SK-N-SH (cell line): ENCODE data around the gene KRTAP9-9. TPM values are rescaled to one million over a fixed set of nuclear protein-coding genes. Genes with fewer than 3 reads are reported as not detected.

Experiments used
- CTCF ChIA-PET: fragments of 300-600, 350-600 bp; formaldehyde crosslinking; extraction: SDS; loops from one replicate; lab custom pipeline; 2021; lab: Yijun Ruan, JAX
- POLR2A ChIA-PET: fragments of 350-600 bp; sonication (Branson Sonifier 250); formaldehyde crosslinking; extraction: SDS; loops from one replicate; lab custom pipeline; 2020; ENCODE audit warnings: antibody characterized with exemption, inconsistent platforms; lab: Yijun Ruan, JAX
- DNase-seq: peaks from one replicate; pipeline ENCODE4 v3.0.0; 2012
- H2AFZ ChIP-seq: fragments of 200-600 bp; sonication (generic); 2 replicates; pipeline ENCODE4 v1.8.1; 2016; ENCODE audit warnings: antibody characterized with exemption, mild to moderate bottlenecking, low read depth
- H3F3A ChIP-seq: fragments of 200-600 bp; sonication (generic); replicated peaks from 2 replicates; pipeline ENCODE3; 2016; ENCODE audit warnings: antibody characterized with exemption, mild to moderate bottlenecking; ENCODE audit not compliant: insufficient read depth
- H3K27ac ChIP-seq, 2 experiments: fragments of 200-500 bp in 1 of 2; fragments of 200-600 bp in 1 of 2; sonication (Bioruptor generic) in 1 of 2; sonication (generic), shearing (Covaris generic) in 1 of 2; 2 replicates each; pipeline versions ENCODE4 v1.5.1 to v1.6.1; 2014 to 2016; ENCODE audit warnings: low read depth in 2 of 2, inconsistent platforms in 1 of 2, low read length in 1 of 2, mild to moderate bottlenecking in 1 of 2, mixed read lengths in 1 of 2
- H3K27me3 ChIP-seq: fragments of 200-600 bp; sonication (generic), shearing (Covaris generic); 2 replicates; pipeline ENCODE4 v1.6.1; 2016; ENCODE audit warnings: mixed run types; ENCODE audit not compliant: insufficient read depth
- H3K36me3 ChIP-seq, 2 experiments: fragments of 200-500 bp in 1 of 2; fragments of 200-600 bp in 1 of 2; sonication (Bioruptor generic) in 1 of 2; sonication (generic) in 1 of 2; replicated peaks in 1 of 2; 2 replicates each; pipeline versions ENCODE3 to v1.5.1; 2014 to 2016; ENCODE audit warnings: low read length in 1 of 2, mild to moderate bottlenecking in 1 of 2; ENCODE audit not compliant: insufficient read depth in 2 of 2, control insufficient read depth in 1 of 2
- H3K4me1 ChIP-seq, 2 experiments: fragments of 200-500 bp in 1 of 2; fragments of 200-600 bp in 1 of 2; sonication (Bioruptor generic) in 1 of 2; sonication (generic), shearing (Covaris generic) in 1 of 2; 2 replicates each; pipeline versions ENCODE4 v1.5.1 to v1.6.1; 2014 to 2016; ENCODE audit warnings: low read depth in 1 of 2, low read length in 1 of 2, mixed run types in 1 of 2; ENCODE audit not compliant: insufficient read depth in 2 of 2, control insufficient read depth in 1 of 2
- H3K4me2 ChIP-seq: fragments of 200-600 bp; sonication (generic), shearing (Covaris generic); 2 replicates; pipeline ENCODE4 v1.6.1; 2017; ENCODE audit warnings: mixed run types
- H3K4me3 ChIP-seq, 2 experiments: fragments of 200-500 bp in 1 of 2; fragments of 200-600 bp in 1 of 2; sonication (Bioruptor generic) in 1 of 2; sonication (generic), shearing (Covaris generic) in 1 of 2; 2 replicates each; pipeline versions ENCODE4 v1.5.1 to v1.8.1; 2014 to 2016; ENCODE audit warnings: low read depth in 2 of 2, inconsistent platforms in 1 of 2, low read length in 1 of 2, mild to moderate bottlenecking in 1 of 2, mixed read lengths in 1 of 2, moderate library complexity in 1 of 2
- H3K79me2 ChIP-seq: fragments of 200-600 bp; sonication (generic); 2 replicates; pipeline ENCODE4 v1.8.1; 2017; ENCODE audit warnings: mild to moderate bottlenecking; ENCODE audit not compliant: insufficient read depth
- H3K9ac ChIP-seq: fragments of 200-600 bp; sonication (generic); 2 replicates; pipeline ENCODE4 v1.6.1; 2017; ENCODE audit warnings: mixed run types
- H3K9me2 ChIP-seq: fragments of 200-600 bp; sonication (generic); 2 replicates; pipeline ENCODE4 v1.6.1; 2017; ENCODE audit warnings: mixed run types
- H3K9me3 ChIP-seq: fragments of 200-600 bp; sonication (generic); 2 replicates; pipeline ENCODE4 v1.6.1; 2017; ENCODE audit warnings: mixed run types, mild to moderate bottlenecking, moderate library complexity
- H4K20me1 ChIP-seq: fragments of 200-600 bp; sonication (generic); 2 replicates; pipeline ENCODE4 v1.6.1; 2017; ENCODE audit warnings: mild to moderate bottlenecking, mixed run types; ENCODE audit not compliant: insufficient read depth
- CHD2 ChIP-seq: fragments of 150-350 bp; IDR thresholded peaks from 2 replicates; pipeline ENCODE4 v1.6.1; 2018; ENCODE audit warnings: low read length; ENCODE audit not compliant: partially characterized antibody
- EZH2phosphoT487 ChIP-seq: fragments of 200-600 bp; sonication (generic); IDR thresholded peaks from 2 replicates; pipeline ENCODE4 v1.6.1; 2017; ENCODE audit warnings: low read depth, mixed run types, mild to moderate bottlenecking, antibody characterized with exemption, moderate library complexity, borderline replicate concordance
- FOSL2 ChIP-seq: IDR thresholded peaks from 2 replicates; pipeline ENCODE4 v1.4.0; 2012; ENCODE audit warnings: low read depth, mild to moderate bottlenecking, moderate library complexity, borderline replicate concordance
- FOXJ3 ChIP-seq: sonication (generic); formaldehyde crosslinking; IDR thresholded peaks from 2 replicates; pipeline ENCODE4 v1.5.1; 2020; ENCODE audit warnings: mild to moderate bottlenecking, missing genetic modification reagents
- GATA2 ChIP-seq: sonication (generic); formaldehyde crosslinking; IDR thresholded peaks from 2 replicates; pipeline ENCODE4 v1.5.0; 2020; ENCODE audit warnings: mild to moderate bottlenecking, missing genetic modification reagents
- MEF2A ChIP-seq: IDR thresholded peaks from 2 replicates; pipeline ENCODE4 v1.4.0; 2012; ENCODE audit warnings: low read depth, borderline replicate concordance
- MXI1 ChIP-seq: IDR thresholded peaks from 2 replicates; pipeline ENCODE4 v1.6.1; 2012; ENCODE audit warnings: mild to moderate bottlenecking, low read depth, low read length, improper control_type of control experiment
- NFIC ChIP-seq: IDR thresholded peaks from 2 replicates; pipeline ENCODE4 v1.4.0; 2012; ENCODE audit warnings: borderline replicate concordance
- POLR2AphosphoS5 ChIP-seq: IDR thresholded peaks from 2 replicates; pipeline ENCODE4 v1.6.1; 2012; ENCODE audit warnings: low read depth, low read length
- SMC3 ChIP-seq: IDR thresholded peaks from 2 replicates; pipeline ENCODE4 v1.6.1; 2012; ENCODE audit warnings: low read depth, low read length, improper control_type of control experiment
- TAF1 ChIP-seq: IDR thresholded peaks from 2 replicates; pipeline ENCODE4 v1.6.1; 2012; ENCODE audit warnings: low read depth, mild to moderate bottlenecking, low read length, moderate library complexity, borderline replicate concordance
- YY1 ChIP-seq: IDR thresholded peaks from 2 replicates; pipeline ENCODE4 v1.4.0; 2012; ENCODE audit warnings: low read depth, mild to moderate bottlenecking
- ZBTB33 ChIP-seq: IDR thresholded peaks from 2 replicates; pipeline ENCODE4 v1.4.0; 2012; ENCODE audit warnings: low read depth, borderline replicate concordance
- WGBS: methylation state at CpG from one replicate; pipeline ENCODE4 v1.1.6; 2017; ENCODE audit warnings: low lambda C conversion rate; 5-methylcytosine and 5-hydroxymethylcytosine counted together
- polyA plus RNA-seq, 3 experiments: library from polyadenylated mRNA; depleted of rRNA; stranded (reverse); fragments of >200 nt; gene quantifications; 2 replicates each; pipeline ENCODE4 v1.2.3, GENCODE V29; 2012
- TF ChIP-seq, protein P1 (sequence below): IDR thresholded peaks from 2 replicates; pipeline ENCODE4 v1.6.1; 2012; ENCODE audit warnings: mild to moderate bottlenecking, low read depth, low read length, moderate library complexity
- TF ChIP-seq, protein P2 (sequence below): fragments of 200-600 bp; sonication (generic); IDR thresholded peaks from 2 replicates; pipeline ENCODE4 v1.6.1; 2017; ENCODE audit warnings: antibody characterized with exemption, mild to moderate bottlenecking, moderate library complexity

Gene KRTAP9-9
- polyA plus RNA-seq, 1 of the 3 experiments (the other 2 are of a cell fraction), result not detected

GRCh38 chr17:41215681-41216080 is 39.5 kb upstream of the KRTAP9-9 start:
- no peak for DNase-seq
- CTCF ChIA-PET, result no interaction called here
- Histone ChIP-seq H3K4me1 (no peaks in the 10 kb centered on the region), H3K27me3 (peaks cover 44% of the 10 kb centered on the region; the same call in 1 of the 2 replicates), H4K20me1 (no peaks in the 10 kb centered on the region), H3F3A (no peaks in the 10 kb centered on the region), H3K36me3 (no peaks in the 10 kb centered on the region), H3K27ac (no peak overlapping the region), H2AFZ (no peak overlapping the region), H3K9me3 (no peaks in the 10 kb centered on the region), H3K4me2 (no peak overlapping the region), H3K79me2 (no peaks in the 10 kb centered on the region), H3K9me2 (no peaks in the 10 kb centered on the region), H3K4me3 (no peak overlapping the region), H3K9ac (no peak overlapping the region)
- TF ChIP-seq YY1 (no peak), EZH2phosphoT487 (no peak), FOXJ3 (CRISPR knock-in tag) (no peak)
- TF ChIP-seq, protein P1, sequence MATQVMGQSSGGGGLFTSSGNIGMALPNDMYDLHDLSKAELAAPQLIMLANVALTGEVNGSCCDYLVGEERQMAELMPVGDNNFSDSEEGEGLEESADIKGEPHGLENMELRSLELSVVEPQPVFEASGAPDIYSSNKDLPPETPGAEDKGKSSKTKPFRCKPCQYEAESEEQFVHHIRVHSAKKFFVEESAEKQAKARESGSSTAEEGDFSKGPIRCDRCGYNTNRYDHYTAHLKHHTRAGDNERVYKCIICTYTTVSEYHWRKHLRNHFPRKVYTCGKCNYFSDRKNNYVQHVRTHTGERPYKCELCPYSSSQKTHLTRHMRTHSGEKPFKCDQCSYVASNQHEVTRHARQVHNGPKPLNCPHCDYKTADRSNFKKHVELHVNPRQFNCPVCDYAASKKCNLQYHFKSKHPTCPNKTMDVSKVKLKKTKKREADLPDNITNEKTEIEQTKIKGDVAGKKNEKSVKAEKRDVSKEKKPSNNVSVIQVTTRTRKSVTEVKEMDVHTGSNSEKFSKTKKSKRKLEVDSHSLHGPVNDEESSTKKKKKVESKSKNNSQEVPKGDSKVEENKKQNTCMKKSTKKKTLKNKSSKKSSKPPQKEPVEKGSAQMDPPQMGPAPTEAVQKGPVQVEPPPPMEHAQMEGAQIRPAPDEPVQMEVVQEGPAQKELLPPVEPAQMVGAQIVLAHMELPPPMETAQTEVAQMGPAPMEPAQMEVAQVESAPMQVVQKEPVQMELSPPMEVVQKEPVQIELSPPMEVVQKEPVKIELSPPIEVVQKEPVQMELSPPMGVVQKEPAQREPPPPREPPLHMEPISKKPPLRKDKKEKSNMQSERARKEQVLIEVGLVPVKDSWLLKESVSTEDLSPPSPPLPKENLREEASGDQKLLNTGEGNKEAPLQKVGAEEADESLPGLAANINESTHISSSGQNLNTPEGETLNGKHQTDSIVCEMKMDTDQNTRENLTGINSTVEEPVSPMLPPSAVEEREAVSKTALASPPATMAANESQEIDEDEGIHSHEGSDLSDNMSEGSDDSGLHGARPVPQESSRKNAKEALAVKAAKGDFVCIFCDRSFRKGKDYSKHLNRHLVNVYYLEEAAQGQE, result no peak
- POLR2A ChIA-PET, result no interaction called here
- WGBS, result 18% methylated on average over 1 of the region's 1 CpG

- WGBS, result 6% methylated on average over 2 of the region's 2 CpGs
- H3K4me3 ChIP-seq, result no peak overlapping the region
- no peaks in the 10 kb centered on the region for H3F3A ChIP-seq
- DNase-seq, result no peak
- no peak overlapping the region for H3K27ac ChIP-seq
- no peaks in the 10 kb centered on the region for H4K20me1 ChIP-seq
- no peaks in the 10 kb centered on the region for H3K4me1 ChIP-seq
- POLR2A ChIA-PET, result no interaction called here
- no peak overlapping the region for H3K9ac ChIP-seq
- CTCF ChIA-PET, result no interaction called here
- H3K9me3 ChIP-seq, result no peaks in the 10 kb centered on the region
- H3K4me2 ChIP-seq, result no peak overlapping the region
- H2AFZ ChIP-seq, result no peak overlapping the region
- H3K79me2 ChIP-seq, result no peaks in the 10 kb centered on the region
- TF ChIP-seq NFIC (no peak), SMC3 (no peak), YY1 (no peak), CHD2 (no peak), ZBTB33 (no peak), GATA2 (CRISPR knock-in tag) (no peak), FOSL2 (no peak), POLR2AphosphoS5 (no peak), MXI1 (no peak), TAF1 (no peak), MEF2A (no peak)
- TF ChIP-seq, protein P1, result no peak
- TF ChIP-seq, protein P2, sequence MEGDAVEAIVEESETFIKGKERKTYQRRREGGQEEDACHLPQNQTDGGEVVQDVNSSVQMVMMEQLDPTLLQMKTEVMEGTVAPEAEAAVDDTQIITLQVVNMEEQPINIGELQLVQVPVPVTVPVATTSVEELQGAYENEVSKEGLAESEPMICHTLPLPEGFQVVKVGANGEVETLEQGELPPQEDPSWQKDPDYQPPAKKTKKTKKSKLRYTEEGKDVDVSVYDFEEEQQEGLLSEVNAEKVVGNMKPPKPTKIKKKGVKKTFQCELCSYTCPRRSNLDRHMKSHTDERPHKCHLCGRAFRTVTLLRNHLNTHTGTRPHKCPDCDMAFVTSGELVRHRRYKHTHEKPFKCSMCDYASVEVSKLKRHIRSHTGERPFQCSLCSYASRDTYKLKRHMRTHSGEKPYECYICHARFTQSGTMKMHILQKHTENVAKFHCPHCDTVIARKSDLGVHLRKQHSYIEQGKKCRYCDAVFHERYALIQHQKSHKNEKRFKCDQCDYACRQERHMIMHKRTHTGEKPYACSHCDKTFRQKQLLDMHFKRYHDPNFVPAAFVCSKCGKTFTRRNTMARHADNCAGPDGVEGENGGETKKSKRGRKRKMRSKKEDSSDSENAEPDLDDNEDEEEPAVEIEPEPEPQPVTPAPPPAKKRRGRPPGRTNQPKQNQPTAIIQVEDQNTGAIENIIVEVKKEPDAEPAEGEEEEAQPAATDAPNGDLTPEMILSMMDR, result no peak
- TF ChIP-seq, all 33 proteins: peak for 0
- Histone ChIP-seq H3K27me3 (peaks cover under 1% of the 10 kb centered on the region; the same call in 1 of the 2 replicates), H3K36me3 (no peaks in the 10 kb centered on the region), H3K9me2 (no peaks in the 10 kb centered on the region)
Observed at GRCh38 chr17:41223821-41224220, 31.4 kb upstream of the KRTAP9-9 start.
